Hepatic stellate cell (primary cell): ENCODE measurements around the gene RIMOC1.
A peak's percentile ranks its signal among the peaks of the same experiment; 100 is the strongest.

Experiments
- DNase-seq: peaks from one replicate; pipeline ENCODE4 v3.0.0; 2011; ENCODE audit warnings: low spot score

The RIMOC1 gene, protein sequence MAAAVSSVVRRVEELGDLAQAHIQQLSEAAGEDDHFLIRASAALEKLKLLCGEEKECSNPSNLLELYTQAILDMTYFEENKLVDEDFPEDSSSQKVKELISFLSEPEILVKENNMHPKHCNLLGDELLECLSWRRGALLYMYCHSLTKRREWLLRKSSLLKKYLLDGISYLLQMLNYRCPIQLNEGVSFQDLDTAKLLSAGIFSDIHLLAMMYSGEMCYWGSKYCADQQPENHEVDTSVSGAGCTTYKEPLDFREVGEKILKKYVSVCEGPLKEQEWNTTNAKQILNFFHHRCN

DNA sequence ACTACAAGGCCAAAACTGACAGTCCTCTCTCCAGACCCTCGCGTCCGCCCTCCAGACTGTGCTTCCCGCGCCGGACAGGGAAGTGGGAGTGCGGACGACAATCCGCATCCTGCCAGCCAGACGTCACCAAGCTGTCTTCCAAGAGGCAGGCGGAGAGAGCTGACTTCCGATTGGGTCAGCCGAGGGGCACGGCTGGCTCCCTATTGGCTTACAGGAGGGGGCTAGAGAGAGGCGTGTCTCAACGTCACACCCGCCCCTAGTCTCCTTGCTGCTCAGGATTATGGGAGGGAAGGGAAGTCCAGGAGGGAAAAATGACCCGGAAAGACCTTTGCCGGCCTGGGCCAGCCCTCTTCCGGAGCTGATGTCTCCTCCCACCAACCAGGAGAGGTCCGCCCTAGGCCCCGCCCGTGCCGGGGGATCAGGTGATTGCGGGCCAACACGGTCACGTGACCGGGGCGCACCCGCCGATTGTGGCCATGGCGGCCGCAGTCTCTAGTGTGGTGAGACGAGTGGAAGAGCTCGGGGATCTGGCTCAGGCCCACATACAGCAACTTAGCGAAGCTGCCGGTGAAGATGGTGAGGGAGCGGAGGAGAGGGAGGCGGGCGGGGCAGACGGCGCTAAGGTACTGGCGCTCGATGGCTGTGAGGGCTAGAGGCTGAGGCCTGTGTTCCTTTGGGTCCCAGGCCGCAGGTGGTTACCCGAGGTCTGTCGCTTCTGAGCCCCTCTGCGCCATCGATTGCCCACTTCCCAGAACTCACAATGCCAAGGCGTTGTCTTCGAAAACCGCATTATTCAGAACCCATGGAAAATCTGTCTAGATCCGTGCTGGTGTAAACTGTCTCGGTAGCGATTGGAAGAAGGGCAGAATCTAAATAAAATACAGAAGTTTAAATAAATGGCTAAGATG is at the start of gene RIMOC1:
Gene RIMOC1, plus strand, starts transcription at position 453 of the 908 bp plus-strand sequence. Its CDS starts 24 bp downstream, at position 477.
- peak; percentile 92 for DNase-seq

DNA sequence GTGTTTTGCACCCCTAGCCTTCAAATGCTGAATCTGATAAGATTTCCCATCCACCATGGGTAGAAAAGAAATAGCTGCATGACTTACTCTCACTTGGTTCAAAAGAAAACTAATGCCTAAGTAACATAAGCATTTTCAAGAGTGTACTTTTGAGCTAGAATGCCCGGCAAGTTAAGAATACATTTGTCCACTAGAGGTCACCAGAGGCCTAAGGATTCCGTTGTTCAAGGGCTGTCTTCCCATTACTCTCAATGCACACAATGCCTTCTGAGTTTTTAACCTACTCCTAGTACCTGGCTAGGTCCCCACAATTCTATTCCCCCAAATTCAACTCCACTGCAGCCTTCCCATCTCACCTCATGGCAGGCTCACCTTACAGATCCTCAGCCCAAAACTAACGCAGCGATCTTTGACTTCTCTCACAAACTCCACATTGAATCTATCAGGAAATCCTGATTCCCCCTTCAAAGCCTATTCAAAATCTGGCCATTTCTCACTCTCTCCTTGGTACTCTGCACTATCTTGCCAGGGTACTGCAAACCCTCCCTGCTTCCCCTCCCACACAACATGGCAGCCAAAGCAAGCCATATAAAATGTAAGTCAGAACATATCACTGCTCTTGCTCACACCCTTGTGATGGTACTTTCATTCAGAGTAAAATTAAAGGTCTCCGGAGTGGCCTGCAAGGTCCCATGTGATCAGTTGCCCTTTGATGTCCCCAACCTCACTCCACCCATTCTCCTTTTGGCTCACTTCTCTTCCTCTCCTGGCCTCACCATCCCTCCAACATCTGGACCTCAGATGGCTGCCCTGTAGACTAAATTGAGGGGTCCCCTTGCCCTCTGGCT is 47.3 kb upstream of the RIMOC1 start:
- peak; percentile 22 for DNase-seq

DNA sequence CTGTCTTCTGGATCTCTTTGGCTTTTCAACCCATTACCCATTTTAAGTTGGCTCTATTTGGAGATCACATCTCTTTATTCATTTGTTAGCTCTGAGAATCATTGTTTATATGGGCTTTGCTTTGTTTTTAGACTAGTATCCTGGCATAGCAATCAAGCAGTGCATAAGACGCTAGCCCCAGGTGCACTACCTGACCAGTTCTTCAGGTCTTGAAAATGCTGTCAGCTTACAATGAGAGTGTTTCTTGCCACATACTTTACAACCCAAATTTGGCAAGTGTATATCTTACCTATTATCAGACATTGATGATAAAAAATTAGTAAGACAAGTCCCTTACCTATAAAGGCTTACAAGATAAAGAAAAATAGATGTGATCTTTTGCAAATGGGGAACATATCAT is 46.2 kb upstream of the RIMOC1 start:
- no peak for DNase-seq

DNA sequence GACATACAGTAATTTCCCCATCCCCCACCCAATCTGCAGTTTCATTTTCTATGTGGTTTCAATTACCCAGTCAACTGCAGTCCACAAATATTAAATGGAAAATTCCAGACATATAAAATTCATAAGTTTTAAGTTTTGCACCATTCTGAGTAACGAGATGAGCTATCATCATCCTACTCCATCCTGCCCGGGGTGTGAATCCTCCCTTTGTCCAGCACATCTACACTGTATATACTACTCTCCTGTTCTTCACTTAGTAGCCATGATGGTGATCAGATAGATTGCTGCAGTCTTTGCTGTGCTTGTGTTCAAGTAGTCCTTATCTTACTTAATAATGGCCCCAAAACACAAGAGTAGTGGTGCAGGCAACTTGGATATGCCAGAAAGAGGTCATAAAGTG is 45.3 kb upstream of the RIMOC1 start:
- DNase-seq = no peak

DNA sequence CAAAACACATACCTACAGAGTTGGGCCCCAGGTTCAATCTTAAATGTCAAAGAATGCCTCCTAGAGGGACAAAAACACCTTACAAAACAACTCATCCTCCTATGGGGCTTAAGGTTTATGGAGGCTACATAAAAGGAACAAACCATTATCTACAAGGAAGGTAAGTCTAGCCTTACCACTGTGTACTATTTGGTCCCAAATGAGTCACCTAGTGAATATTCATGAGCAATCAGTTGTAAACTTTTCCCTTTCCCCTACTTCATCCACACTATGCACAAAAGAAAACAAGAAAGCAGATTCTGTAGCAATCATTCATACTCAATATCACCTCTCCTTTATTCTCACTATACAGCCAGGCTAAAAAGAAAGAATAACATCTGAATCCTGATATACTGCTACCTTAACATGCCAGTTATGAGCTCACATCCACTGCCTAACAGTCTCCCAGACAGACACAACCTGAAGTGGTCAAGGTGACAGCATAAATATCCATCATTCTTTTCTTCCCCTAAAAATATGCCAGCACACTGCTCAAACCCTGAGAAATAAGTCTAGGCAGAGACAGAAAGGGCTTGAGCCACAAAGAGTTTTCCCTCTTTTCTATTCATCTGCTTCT is 40.2 kb upstream of the RIMOC1 start:
- DNase-seq = no peak

DNA sequence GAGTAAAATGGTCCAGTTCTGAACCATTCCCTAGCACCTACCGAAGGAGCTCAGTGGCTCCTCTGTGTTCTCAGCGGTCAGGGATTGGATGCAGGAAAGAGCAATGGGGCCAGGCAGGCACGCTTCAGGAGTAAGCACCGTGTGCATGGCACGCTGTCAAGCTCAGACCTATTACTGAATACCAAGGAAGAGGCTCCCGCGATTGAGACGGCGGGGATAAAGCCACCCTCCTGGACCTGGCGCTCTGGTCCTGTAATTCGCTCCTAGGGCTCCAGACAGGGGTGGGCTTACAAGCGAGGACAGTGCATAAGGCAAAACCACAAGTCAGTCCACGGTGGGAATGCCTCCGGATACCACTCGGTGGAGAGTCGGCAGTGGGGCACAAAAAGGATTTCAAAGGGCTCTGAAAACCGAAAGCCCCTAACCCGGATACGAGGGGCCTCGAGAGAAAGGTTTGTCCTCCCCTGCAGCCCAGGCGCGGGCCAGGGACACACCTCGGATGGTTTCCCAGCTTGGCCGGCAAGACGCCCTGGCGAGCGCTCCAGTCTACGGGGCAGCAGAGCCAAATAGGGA is 34.9 kb upstream of the RIMOC1 start:
- DNase-seq = peak; percentile 43

DNA sequence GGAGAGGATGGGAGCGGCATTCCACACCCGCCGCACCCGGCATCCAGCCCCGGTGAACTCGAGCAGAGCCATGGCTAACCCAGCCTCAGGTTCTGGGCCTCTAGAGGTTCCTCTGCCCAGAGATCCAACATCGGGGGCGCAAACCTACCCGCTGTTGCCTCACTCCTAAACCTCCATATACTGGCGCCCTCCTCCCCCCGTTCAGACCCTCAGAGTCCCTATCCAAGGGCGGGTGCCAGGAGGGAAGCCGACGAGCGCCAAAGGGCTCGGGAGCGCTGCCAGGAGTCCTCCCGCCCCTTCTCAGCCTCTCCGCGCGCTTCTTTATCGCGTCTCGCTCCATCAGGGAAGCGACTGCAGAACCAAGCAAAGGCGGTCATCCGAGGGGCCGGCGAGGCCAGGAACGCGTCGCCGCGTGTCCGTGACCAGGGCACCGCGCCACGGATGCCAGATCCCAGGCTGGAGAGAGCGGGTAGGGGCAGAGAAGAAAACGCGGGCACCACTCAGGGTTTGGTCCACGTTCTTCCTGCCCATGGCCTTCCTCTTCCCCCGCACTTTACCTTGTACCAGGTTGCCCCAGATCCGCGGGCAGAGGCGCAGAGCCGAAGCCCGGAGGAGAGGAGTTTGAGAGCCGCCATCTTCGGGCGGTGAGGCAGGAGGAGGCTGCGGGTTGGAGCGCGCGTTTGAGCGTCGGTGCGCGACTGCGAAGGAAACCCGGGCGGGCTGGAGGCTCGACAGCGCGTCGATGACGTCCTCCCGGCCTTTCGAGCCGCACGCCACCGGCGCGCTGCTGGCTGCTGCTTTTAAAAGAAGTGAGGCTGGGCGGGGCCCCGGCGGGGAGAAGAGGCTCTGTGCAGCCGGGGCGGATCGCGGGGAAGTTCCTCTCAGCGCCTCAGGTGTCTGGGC is 34.2 kb upstream of the RIMOC1 start, which contains the start of gene OXCT1:
Gene OXCT1, minus strand, starts transcription at position 702 of the 903 bp plus-strand sequence. Its CDS starts 67 bp downstream, at position 635.
- peak; percentile 78 for DNase-seq

DNA sequence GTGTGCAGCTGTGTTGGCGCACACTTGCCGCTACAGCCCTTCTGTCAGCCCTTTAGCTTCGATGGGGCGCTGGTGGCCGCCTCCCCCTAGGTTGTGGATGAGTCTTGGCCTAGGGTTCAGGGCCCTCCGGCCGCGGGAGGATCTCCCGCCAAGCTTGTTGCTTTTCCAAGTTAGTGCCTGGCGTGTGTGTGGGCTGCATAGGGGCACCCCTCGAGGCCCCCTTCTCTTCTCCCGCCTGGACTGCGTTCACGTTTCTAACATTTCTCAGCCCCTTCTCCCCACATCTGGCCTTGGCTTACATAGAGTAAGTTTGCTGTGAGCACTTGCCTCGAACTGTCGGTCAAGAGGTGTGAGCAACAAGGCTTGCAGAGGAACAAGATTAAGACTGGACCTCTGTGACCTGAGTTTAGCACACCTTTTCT is 33.5 kb upstream of the RIMOC1 start:
- no peak for DNase-seq

DNA sequence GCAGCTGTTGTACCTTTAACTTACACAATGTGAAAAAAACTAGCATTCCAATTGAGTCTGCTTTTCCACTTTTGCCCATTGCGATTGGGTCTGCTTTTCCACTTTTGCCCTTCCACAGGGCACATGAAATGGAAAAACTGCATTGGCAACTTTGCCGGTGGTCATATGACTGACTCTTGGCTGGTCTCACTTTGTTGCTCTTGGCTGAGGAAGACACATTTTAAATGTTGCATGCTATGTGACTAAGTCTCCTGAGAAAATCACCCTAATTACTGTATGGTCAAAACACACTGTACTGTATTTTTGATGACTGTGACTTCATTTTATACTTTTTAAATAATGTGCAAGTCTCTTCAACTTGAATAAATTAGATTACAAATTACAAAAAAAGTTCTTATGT is 32.3 kb upstream of the RIMOC1 start:
- DNase-seq = peak; percentile 22

DNA sequence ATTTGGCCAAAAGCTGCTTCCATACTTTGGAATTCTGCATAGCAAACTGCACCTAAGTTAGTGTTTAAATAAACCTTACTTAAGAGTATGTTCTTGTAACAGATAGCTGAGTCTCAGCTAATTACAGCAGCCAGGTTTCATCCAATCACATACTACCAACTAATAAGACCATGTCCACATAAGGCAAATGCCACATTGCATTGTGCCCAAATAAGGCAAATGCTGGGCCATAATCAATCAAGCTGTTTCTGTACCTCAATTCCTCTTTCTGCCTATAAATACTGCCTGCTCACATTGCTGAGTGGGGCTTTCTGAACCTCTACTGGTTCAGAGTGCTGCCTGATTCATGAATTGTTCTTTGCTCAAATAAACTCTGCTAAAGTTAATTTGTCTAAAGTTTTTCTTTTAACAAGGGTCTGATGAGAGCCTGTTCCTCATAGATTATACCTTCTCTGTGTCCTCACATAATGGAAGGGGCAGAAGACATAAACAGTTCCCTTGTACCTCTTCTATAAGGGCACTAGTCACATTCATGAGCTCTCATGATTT is 29.6 kb upstream of the RIMOC1 start:
- no peak for DNase-seq

DNA sequence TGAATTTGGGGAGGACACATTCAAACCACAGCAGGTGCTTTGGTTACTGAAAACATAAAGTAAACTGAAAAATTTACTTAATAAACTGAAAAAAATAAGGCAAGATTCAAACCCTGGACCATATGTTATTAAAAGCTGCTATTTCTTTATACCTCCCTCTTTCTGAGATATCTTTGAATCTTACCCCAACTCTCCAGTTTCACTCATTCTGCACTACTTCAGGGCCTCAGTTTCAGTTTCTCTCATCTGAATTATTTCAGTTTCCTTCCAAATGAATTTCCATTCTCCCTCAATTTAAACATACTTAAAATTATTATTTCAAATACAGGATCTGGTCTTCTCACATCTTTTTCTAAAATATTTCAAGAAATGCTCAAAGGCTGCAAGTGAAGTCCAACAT is 29.0 kb upstream of the RIMOC1 start:
- DNase-seq = no peak

DNA sequence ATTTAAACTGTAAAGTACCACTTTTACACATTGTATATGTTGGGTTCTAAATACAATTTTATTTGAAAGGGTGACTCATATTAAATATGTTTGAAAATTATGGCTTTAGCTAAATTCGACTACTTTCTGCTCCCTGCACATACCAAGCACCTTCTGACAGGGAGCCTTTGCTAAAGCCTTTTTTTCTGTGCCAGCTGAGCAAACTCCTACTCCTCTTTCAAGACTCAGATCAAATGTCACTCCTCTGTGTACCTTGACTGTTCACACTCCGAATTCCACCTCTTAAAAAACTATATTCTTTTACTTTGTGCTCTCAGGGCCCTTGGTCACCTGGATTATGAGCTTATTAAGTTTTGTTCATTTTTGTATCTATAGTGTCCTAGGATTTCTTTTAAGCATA is 27.5 kb upstream of the RIMOC1 start:
- no peak for DNase-seq

DNA sequence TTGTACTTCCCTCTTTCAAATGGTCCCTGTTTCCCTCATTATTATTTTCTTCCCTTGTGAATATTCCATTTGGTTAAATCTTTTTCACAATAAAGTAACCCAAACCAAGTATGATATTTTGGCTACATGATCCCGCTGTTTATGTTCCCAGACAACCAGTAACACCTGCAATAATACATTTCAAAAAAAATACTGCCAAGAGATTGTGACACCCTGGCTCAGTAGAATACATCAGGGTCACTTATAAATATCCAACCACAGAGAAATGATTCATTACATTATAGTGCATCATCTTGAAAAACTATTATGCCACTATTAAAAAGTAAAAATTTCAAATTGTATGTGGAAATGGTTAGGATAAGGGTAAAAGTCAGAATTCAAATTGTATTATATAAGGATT is 26.7 kb upstream of the RIMOC1 start:
- no peak for DNase-seq

DNA sequence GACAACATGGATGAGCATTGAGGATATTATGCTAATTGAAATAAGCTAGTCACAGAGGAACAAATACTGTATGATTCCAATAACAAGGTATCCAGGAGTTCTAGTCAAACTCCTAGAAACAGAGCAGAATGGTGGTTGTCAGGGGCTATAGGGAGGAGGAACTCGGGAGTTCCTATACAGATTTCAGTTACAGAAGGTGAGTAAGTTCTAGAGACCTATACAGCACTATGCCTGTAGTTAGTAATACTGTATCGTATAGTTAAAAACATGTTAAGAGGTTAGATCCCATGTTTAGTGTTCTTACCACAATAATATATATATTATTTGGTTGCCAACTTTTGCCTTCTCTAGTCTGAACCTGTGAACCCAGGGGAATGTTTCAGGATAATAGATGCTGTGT is 26.0 kb upstream of the RIMOC1 start:
- DNase-seq = no peak

DNA sequence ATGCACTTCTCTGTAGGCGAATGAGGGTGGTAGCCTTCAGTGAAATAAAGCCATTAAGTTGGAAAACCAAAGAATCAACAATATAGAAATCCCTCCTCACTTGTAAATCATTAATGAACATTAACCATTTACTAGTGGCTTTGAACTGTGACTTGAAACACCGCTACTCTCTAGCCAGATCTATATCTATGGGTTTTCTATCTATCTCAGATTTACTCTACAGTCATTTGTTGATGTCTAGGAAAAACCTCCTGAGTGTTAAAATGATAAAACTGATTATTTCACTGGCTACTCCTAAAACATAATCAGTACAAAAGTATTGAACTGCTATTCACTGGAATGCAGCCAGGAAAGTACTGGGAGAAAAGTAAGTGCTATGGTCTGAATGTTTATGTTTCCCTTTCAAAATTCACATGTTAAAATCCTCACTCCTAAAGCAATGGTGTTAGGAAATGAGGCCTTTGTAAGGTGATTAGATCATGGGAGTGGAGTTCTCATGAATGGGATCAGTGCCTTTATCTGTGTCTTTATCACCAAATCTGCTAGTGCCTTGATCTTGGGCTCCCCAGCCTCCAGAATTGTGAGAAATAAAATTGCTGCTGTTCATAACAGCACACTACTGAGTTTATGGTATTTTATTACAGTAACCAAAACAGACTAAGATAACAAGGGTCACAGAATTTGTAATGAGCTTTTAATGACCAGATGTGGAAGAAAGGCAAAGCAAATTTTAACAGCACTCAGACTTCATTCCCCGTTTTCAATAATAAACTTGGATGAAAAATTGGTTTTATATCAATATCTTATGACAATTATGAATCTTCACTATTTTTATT is 25.3 kb upstream of the RIMOC1 start:
- DNase-seq = no peak

DNA sequence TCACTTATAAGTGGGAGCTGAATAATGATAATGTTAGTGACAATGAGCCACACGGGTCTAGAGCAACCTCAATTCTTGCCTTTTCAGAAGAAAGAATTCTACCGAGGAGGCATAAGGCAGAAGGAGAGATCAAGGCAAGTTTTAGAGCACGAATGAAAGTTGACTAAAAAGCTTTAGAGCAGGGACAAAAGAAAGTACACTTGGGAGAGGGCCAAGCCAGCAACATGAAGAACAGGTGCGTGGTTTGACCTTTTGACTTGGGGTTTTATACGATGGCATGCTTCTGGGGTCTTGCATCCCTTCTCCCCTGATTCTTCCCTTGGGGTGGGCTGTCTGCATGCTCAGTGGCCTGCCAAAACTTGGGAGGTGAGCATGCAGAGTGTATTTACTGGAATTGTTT is 21.4 kb upstream of the RIMOC1 start:
- no peak for DNase-seq

DNA sequence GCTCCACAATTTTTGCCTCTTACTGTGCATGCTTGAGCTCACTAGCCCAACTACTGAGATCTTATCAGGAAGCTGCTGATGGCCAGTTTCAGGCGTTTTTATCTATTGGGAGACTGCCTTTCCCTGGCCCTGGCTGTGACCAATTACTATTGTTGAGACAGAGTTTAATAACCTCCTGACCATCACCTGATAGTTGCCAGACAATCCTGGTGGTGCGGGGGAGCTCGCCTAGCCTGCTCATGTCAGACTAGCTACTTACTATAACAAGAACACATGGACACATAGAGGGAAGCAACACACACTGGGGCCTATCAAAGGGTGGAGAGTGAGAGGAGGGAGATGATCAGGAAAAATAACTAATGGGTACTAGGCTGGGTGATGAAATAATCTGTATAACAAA is 20.9 kb upstream of the RIMOC1 start:
- no peak for DNase-seq

DNA sequence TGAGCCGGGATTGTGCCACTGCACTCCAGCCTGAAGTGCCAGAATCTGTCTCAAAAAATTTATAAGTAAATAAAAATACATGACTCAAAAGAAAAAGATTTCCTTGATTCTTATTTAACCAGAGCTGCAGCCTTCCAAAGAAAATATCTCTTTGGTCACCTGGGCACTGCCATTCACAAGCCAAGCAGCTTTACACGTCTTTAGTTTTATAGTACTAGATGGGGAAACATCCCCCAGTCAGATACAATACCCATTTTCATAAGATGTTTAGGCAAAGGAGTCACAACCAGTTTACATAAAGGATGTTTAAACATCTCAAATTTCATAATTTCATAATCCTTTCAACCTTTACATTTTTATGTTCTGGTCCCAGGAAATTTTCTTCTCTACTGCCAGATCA is 20.2 kb upstream of the RIMOC1 start:
- DNase-seq = no peak

DNA sequence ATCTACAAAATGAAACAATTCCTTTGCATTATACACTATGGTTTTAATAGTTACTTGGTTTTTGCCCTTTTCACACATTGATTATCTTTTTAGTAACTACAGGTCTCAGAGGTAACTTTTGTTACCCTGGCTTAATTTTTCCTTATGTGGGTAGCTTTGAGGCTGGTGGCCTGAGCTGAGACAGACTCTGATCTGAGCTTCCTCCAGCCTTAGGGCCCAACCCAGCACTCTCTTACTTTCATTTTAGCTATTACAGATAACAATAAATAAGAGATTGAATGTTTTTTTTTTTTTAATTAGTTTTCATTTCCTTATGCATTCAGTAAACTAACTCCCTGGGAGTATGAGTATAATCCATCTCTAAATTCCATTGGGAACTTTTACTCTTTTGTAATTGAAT is 18.9 kb upstream of the RIMOC1 start:
- DNase-seq = no peak
